ENCODE results near the gene PMF1.
"Not testable (repeated sequence)": the region's sequence is repeated elsewhere in the genome, so short reads cannot be mapped to it uniquely, and the experiment has no call there.

DNA sequence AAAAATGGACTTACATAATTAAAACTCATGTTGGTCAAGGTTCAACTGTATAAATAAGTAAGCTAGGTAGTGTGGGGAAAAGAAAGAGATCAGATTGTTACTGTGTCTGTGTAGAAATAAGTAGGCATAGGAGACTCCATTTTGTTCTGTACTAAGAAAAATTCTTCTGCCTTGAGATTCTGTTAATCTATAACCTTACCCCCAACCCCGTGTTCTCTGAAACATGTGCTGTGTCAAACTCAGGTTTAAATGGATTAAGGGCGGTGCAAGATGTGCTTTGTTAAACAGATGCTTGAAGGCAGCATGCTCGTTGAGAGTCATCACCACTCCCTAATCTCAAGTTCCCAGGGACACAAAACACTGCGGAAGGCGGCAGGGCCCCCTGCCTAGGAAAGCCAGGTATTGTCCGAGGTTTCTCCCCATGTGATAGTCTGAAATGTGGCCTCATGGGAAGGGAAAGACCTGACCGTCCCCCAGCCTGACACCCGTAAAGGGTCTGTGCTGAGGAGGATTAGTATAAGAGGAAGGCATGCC lies 31.3 kb upstream of the PMF1 start:
- TF ChIP-seq ZNF274 (IDR thresholded peaks at IDR 0.05; ENCODE audit: low read depth, low read length); SUZ12 (IDR thresholded peaks at IDR 0.05; ENCODE audit: extremely low read depth, insufficient read depth, insufficient read length): not testable (repeated sequence)
